Thyroid gland (tissue), 4 donors: ENCODE data around the gene PLA2G12A. TPM values are rescaled to one million over a fixed set of nuclear protein-coding genes. Genes with fewer than 3 reads are reported as not detected.

ENCODE experiments used
- DNase-seq, 2 donors: peaks; one replicate each; pipeline ENCODE4 v3.0.0-alpha.2; 2019
- H3K27ac ChIP-seq, 3 donors: fragments of 200-600 bp; sonication (generic); 1 replicate in 2 of 3; 2 replicates in 1 of 3; pipeline ENCODE4 v1.5.1; 2016 to 2019; ENCODE audit warnings: mild to moderate bottlenecking in 1 of 3, moderate library complexity in 1 of 3
- H3K27me3 ChIP-seq: fragments of 200-600 bp; sonication (generic); one replicate; pipeline ENCODE4 v1.5.1; 2019
- H3K36me3 ChIP-seq, 2 donors: fragments of 200-600 bp; sonication (generic); one replicate each; pipeline ENCODE4 v1.5.1; 2016 to 2019
- H3K4me1 ChIP-seq, 2 donors: fragments of 200-600 bp; sonication (generic); one replicate each; pipeline ENCODE4 v1.5.1; 2017 to 2019
- H3K4me3 ChIP-seq, 3 donors: fragments of 200-600 bp; sonication (generic); replicated peaks in 1 of 3; 1 replicate in 2 of 3; 2 replicates in 1 of 3; pipeline ENCODE4 v1.5.1; 2016; ENCODE audit warnings: mild to moderate bottlenecking in 1 of 3
- H3K9me3 ChIP-seq: fragments of 200-600 bp; sonication (generic); one replicate; pipeline ENCODE4 v1.5.1; 2017
- POLR2A ChIP-seq, 2 donors: fragments of 450-650 bp; IDR thresholded peaks; one replicate each; pipeline ENCODE4 v1.6.1; 2017; ENCODE audit warnings: antibody characterized with exemption in 2 of 2, mild to moderate bottlenecking in 2 of 2, moderate library complexity in 1 of 2
- WGBS, 2 donors: methylation state at CpG; one replicate each; pipeline ENCODE4 v1.1.5; 2017; 5-methylcytosine and 5-hydroxymethylcytosine counted together
- intact Hi-C: fragments of 100-400 bp; cut with DNase I; formaldehyde crosslinking; loops from one replicate; pipeline ENCODE4 v1.15.1; 2023
- total RNA-seq, 4 donors: library from RNA; depleted of rRNA; stranded (reverse); fragments of >200 nt; gene quantifications; one replicate each; pipeline ENCODE4 v1.2.3, GENCODE V29; 2016
- TF ChIP-seq, protein P1 (sequence below), 6 experiments: fragments of 200-600 bp in 3 of 6; fragments of 450-650 bp in 3 of 6; sonication (generic) in 3 of 6; IDR thresholded peaks; one replicate each; pipeline ENCODE4 v1.5.1; 2016 to 2019; ENCODE audit warnings: antibody characterized with exemption in 6 of 6, mild to moderate bottlenecking in 2 of 6, inconsistent platforms in 1 of 6, moderate library complexity in 1 of 6

Gene PLA2G12A
- total RNA-seq, 4 donors from 2014 or later, result 37.9 to 216 (median 55.5) TPM

DNA sequence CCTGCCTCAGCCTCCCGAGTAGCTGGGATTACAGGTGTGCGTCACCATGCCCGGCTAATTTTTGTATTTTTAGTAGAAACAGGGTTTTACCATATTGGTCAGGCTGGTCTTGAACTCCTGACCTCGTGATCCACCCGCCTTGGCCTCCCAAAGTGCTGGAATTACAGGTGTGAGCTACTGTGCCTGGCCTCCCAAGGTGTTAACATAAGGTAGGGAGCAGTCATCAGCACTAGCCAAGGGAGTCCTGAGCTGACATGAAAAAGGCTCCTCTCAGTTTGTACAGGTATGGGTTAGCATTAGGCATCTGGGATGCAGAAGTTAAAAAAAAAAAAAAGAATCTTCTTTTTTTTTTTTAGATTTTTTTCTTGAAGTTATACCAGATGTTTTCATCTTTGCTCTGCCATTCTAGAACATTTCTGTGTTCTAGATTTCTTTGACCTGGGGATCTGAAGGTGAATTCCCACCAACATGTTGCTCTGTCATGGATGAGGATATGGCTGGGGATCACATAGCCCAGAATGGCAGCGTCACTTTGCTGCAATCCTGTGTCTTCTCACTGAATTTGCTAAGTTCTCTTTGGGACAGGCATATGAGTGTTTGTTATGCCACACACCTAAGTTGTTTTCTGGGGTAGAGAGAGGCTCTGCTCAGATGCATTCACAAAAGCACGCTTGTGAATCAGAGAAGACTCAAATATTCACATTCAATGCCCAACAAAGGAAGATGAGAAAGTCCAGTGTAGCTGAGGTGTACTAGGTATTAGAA, 24.4 kb upstream of the PLA2G12A start:
- Histone ChIP-seq H3K27me3 (no peaks in the 10 kb centered on the region), H3K36me3 (no peaks in the 10 kb centered on the region), H3K4me3 (no peak overlapping the region), H3K9me3 (no peaks in the 10 kb centered on the region), H3K4me1 (no peaks in the 10 kb centered on the region), H3K27ac (no peak overlapping the region)
- TF ChIP-seq, protein P1, sequence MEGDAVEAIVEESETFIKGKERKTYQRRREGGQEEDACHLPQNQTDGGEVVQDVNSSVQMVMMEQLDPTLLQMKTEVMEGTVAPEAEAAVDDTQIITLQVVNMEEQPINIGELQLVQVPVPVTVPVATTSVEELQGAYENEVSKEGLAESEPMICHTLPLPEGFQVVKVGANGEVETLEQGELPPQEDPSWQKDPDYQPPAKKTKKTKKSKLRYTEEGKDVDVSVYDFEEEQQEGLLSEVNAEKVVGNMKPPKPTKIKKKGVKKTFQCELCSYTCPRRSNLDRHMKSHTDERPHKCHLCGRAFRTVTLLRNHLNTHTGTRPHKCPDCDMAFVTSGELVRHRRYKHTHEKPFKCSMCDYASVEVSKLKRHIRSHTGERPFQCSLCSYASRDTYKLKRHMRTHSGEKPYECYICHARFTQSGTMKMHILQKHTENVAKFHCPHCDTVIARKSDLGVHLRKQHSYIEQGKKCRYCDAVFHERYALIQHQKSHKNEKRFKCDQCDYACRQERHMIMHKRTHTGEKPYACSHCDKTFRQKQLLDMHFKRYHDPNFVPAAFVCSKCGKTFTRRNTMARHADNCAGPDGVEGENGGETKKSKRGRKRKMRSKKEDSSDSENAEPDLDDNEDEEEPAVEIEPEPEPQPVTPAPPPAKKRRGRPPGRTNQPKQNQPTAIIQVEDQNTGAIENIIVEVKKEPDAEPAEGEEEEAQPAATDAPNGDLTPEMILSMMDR (IDR thresholded peaks at IDR 0.05), result no peak
- TF ChIP-seq POLR2A (IDR thresholded peaks at IDR 0.05), result no peak
- WGBS, 2 donors, result 83 to 84% methylated on average over 7 of the region's 7 CpGs
- no peak for DNase-seq
- intact Hi-C loops, result no loop called here

DNA sequence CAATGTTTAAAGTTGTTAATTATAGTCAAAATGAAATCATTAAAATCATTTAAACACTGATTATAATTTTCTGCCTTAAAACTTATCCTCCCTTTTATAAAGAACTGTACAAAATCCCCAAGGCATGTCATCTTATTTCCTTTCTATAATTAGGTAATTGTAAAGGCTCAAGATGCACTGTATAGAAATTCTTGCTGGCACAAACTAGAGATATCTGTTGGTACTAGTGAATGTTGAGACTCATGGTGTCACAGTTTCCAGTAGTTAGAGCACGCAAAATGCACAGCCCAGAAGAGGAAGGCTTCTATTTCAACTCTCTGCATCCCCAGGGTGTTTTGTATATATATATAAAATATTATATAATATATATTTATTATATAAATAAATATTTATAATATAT, 22.7 kb upstream of the PLA2G12A start:
- 0% methylated on average over 1 of the region's 1 CpG for WGBS, 2 donors
- Histone ChIP-seq H3K9me3 (no peaks in the 10 kb centered on the region), H3K27me3 (no peaks in the 10 kb centered on the region), H3K4me3 (no peak overlapping the region), H3K36me3 (no peaks in the 10 kb centered on the region), H3K4me1 (no peaks in the 10 kb centered on the region), H3K27ac (no peak overlapping the region)
- intact Hi-C loops, result no loop called here
- DNase-seq, result no peak
- TF ChIP-seq, protein P1 (IDR thresholded peaks at IDR 0.05), result no peak
- no peak for TF ChIP-seq POLR2A (IDR thresholded peaks at IDR 0.05)

DNA sequence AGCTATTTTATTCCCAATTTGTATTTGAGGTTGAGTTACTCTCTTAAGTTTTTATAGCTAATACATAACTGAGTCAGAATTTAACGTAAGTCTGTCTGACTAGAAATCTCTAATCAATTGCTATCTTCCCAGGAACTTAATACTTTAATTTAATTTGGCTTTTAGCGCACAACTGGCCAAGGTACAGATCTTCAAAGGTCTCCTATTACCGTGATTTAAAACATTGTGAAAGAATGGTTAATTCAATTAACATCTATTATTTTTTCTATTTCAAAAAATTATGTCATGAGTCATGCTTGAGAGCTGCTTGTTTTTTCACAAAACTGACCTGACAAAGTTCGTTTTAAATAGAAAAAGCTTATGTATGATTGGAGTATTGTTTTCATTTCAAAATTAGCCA, 22.0 kb upstream of the PLA2G12A start:
- Histone ChIP-seq H3K27me3 (no peaks in the 10 kb centered on the region), H3K27ac (no peak overlapping the region), H3K36me3 (no peaks in the 10 kb centered on the region), H3K4me3 (no peak overlapping the region), H3K9me3 (no peaks in the 10 kb centered on the region), H3K4me1 (no peaks in the 10 kb centered on the region)
- TF ChIP-seq POLR2A (IDR thresholded peaks at IDR 0.05), result no peak
- TF ChIP-seq, protein P1 (IDR thresholded peaks at IDR 0.05), result no peak
- DNase-seq, result no peak
- WGBS, 2 donors, result 93% methylated on average over 4 of the region's 4 CpGs
- intact Hi-C loops, result no loop called here

DNA sequence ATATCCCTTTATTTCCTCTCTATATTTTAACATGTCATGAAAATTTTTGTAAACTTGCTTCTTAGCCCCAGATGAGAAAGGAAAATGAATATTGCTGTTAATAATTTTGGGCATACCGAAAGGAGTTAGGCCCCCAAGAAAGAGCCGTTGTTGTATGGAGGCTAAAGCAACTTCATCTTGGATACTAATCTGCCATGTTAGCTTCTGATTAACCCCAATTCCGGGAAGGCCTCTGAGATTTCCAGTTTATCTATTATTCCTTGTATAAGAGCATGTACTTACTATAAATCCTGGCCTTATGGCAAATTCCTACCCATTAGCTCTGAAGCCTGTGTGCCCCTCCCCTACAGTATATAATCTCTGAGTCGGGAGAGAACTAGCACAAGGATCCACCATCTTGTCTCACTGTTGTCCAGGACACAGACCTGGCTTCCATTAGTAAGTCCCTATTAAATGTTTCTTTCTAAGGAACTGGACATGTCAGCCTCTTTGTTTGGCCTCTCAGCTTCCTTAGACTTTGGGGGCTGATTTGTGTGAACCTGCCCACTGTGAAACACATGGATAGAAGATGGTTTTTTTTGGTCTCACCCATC, 20.9 kb upstream of the PLA2G12A start:
- Histone ChIP-seq H3K36me3 (no peaks in the 10 kb centered on the region), H3K4me1 (no peaks in the 10 kb centered on the region), H3K9me3 (no peaks in the 10 kb centered on the region), H3K4me3 (no peak overlapping the region), H3K27ac (no peak overlapping the region), H3K27me3 (no peaks in the 10 kb centered on the region)
- no peak for DNase-seq
- no peak for TF ChIP-seq POLR2A (IDR thresholded peaks at IDR 0.05)
- TF ChIP-seq, protein P1 (IDR thresholded peaks at IDR 0.05), result no peak
- intact Hi-C loops, result no loop called here
- WGBS, 2 donors, result 92 to 93% methylated on average over 4 of the region's 4 CpGs

DNA sequence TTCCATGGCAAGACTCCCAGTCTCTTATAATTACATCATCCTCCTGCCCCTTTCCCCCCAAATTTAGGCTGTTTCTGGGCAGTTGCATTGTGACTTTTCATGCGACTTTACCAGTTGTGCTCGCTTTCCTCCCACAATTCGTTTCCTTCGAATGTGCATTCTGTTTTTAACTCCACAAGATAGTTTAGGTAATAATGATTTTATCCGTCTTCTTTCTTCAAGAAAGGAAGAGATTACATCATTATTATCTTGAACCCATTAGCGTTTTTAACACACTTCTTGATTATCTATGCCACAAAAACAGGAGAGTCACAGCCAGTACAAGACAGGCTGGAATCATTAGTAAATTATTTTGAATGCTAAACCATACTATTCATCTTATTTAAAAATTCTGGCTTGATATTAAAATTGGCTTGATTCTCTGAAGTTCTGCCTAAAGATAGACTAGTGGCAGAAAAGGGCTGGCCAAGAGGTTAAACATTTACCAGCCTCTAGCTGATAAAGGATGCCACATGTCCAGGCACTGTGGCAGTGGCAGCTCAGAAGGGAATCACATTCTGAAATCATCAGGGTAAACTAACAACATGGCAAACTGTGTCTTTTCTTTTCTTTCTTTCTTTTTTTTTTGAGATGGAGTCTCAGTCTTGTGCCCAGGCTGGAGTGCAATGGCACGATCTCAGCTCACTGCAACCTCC, 19.7 kb upstream of the PLA2G12A start:
- intact Hi-C loops, result no loop called here
- Histone ChIP-seq H3K9me3 (no peaks in the 10 kb centered on the region), H3K27ac (no peak overlapping the region), H3K4me3 (no peak overlapping the region), H3K4me1 (no peaks in the 10 kb centered on the region), H3K36me3 (no peaks in the 10 kb centered on the region), H3K27me3 (no peaks in the 10 kb centered on the region)
- no peak for DNase-seq
- WGBS, 2 donors, result 81 to 82% methylated on average over 7 of the region's 7 CpGs
- no peak for TF ChIP-seq POLR2A (IDR thresholded peaks at IDR 0.05)
- TF ChIP-seq, protein P1 (IDR thresholded peaks at IDR 0.05), result no peak
